ENCODE measurements around the gene TNKS1BP1.

DNA sequence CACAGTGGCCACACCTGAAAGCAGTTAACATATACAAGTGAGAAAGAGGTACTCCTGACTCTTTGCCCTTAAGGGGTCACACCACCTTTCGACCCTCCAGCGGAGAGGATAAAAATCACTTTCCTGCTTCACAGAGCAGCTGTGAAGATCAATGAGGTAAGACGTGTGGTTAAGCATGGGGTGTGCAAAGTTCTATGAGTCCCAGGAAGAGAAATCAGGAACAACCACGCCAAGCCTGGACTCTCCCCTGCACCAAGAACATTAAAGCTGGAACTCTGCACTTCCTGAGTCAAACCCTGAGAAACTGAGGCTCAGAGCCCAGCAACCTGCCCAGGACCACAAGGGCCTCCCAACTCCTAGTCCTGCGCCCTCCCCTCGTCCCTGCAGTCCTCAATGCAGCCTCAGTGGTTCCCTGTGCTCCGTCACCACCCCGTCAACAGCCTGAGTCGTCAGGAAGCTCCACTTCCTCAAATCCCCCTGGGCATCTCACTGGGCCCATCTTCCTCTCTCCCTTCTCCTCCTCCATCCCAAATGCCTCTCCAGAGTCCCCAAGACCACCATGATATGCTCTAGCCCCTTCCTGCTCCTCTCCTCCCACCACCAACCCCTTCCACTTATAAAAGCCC, 17.7 kb downstream of the TNKS1BP1 start:
- TF ChIP-seq, protein P1, sequence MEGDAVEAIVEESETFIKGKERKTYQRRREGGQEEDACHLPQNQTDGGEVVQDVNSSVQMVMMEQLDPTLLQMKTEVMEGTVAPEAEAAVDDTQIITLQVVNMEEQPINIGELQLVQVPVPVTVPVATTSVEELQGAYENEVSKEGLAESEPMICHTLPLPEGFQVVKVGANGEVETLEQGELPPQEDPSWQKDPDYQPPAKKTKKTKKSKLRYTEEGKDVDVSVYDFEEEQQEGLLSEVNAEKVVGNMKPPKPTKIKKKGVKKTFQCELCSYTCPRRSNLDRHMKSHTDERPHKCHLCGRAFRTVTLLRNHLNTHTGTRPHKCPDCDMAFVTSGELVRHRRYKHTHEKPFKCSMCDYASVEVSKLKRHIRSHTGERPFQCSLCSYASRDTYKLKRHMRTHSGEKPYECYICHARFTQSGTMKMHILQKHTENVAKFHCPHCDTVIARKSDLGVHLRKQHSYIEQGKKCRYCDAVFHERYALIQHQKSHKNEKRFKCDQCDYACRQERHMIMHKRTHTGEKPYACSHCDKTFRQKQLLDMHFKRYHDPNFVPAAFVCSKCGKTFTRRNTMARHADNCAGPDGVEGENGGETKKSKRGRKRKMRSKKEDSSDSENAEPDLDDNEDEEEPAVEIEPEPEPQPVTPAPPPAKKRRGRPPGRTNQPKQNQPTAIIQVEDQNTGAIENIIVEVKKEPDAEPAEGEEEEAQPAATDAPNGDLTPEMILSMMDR (conservative IDR thresholded peaks at IDR 0.05): no peak
- no peak for TF ChIP-seq ZFX (IDR thresholded peaks at IDR 0.05)
